Measurements from ENCODE around the gene USP6. TPM values are rescaled to one million over a fixed set of nuclear protein-coding genes. Genes with fewer than 3 reads are reported as not detected.

Gene USP6
- total RNA-seq, 4 donors from 2014 or later: under 0.01 to 3.9 TPM; not detected in 2

DNA sequence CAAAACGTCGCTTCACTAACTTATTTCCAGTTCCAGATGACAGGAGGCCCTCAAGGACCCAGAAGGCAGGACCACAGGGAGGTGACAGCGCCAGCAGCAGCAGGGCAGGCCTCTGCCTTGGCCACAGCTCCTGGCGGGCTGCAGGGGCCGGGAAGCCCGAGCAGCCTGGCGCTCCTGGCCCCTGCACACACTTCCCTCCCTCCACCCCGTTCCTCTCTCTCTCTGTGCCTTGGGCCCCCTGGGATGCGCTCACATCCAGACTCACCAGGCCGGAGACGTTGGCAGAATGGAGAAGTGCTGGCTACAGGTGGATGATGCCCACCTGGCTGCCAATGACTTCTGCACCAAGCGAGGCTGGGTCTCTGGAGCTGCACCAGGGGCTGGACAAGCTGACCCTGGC lies 63.2 kb downstream of the USP6 start:
- H3K27ac ChIP-seq: no peak overlapping the region
- whole genome bisulfite sequencing, 2 donors: 96 to 97% methylated on average over 12 of the region's 12 CpGs
- no peaks in the 10 kb centered on the region for H3K27me3 ChIP-seq
- H3K4me3 ChIP-seq: no peak overlapping the region
- no peaks in the 10 kb centered on the region for H3K4me1 ChIP-seq
- TF ChIP-seq EP300 (IDR thresholded peaks at IDR 0.05) (no peak), POLR2A (IDR thresholded peaks at IDR 0.05) (no peak), CTCF (IDR thresholded peaks at IDR 0.05) (no peak)
- H3K36me3 ChIP-seq: peaks cover 0 to 73% (median 0%) of the 10 kb centered on the region in 3 donors
- no peak for DNase-seq (ENCODE audit: low spot score in 2 of 2)
- H3K9me3 ChIP-seq: peaks cover 15 to 98% (median 49%) of the 10 kb centered on the region in 4 donors

- WGBS, 2 donors: 96 to 97% methylated on average over 10 of the region's 10 CpGs
- no peak for TF ChIP-seq EP300 (IDR thresholded peaks at IDR 0.05)
- Histone ChIP-seq H3K4me1 (no peaks in the 10 kb centered on the region), H3K27me3 (no peaks in the 10 kb centered on the region), H3K4me3 (no peak overlapping the region), H3K27ac (no peak overlapping the region), H3K9me3 (peaks cover 15 to 100% (median 59%) of the 10 kb centered on the region in 4 donors), H3K36me3 (peaks cover 0 to 80% (median under 1%) of the 10 kb centered on the region in 3 donors)
- no peak for DNase-seq (ENCODE audit: low spot score in 2 of 2)
Measured at GRCh38 chr17:5181509-5182305, 65.9 kb downstream of the USP6 start.

GRCh38 chr17:5182597-5183409 lies 67.0 kb downstream of the USP6 start:
- Histone ChIP-seq H3K36me3 (peaks cover 0 to 80% (median 6%) of the 10 kb centered on the region in 3 donors), H3K9me3 (peaks cover 15 to 100% (median 56%) of the 10 kb centered on the region in 4 donors), H3K4me1 (no peaks in the 10 kb centered on the region), H3K27me3 (no peaks in the 10 kb centered on the region), H3K4me3 (no peak overlapping the region), H3K27ac (no peak overlapping the region)
- no peak for DNase-seq (ENCODE audit: low spot score in 2 of 2)
- no peak for TF ChIP-seq CTCF (IDR thresholded peaks at IDR 0.05)
- TF ChIP-seq EP300 (IDR thresholded peaks at IDR 0.05): no peak
- no peak for TF ChIP-seq POLR2A (IDR thresholded peaks at IDR 0.05)
- 97 to 98% methylated on average over 6 of the region's 6 CpGs for WGBS, 2 donors

DNA sequence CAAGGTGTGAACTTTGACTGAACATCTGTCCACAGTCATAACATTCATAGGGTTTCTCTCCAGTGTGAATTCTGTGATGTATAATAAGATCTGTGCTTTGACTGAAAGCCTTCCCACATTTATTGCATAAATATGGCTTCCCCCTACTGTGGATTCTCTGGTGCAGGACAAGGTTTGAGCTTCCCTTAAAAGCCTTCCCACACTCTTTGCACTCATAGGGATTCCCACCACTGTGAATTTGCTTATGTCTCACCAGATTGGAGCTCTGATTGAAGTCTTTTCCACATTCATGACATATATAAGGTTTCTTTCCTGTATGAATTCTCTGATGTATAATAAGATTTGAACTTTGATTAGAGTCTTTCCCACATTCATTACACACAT lies 67.6 kb downstream of the USP6 start:
- H3K9me3 ChIP-seq: peaks cover 15 to 100% (median 56%) of the 10 kb centered on the region in 4 donors
- DNase-seq (ENCODE audit: low spot score in 2 of 2): no peak
- TF ChIP-seq POLR2A (IDR thresholded peaks at IDR 0.05): no peak
- no peak for TF ChIP-seq CTCF (IDR thresholded peaks at IDR 0.05)
- TF ChIP-seq EP300 (IDR thresholded peaks at IDR 0.05): no peak

GRCh38 chr17:5184288-5184687 lies 68.5 kb downstream of the USP6 start:
- Histone ChIP-seq H3K27me3 (no peaks in the 10 kb centered on the region), H3K36me3 (peaks cover 0 to 80% (median 6%) of the 10 kb centered on the region in 3 donors), H3K4me3 (no peak overlapping the region), H3K9me3 (peaks cover 15 to 100% (median 51%) of the 10 kb centered on the region in 4 donors), H3K27ac (no peak overlapping the region), H3K4me1 (no peaks in the 10 kb centered on the region)
- DNase-seq (ENCODE audit: low spot score in 2 of 2): no peak
- WGBS, 2 donors: 95 to 96% methylated on average over 2 of the region's 2 CpGs
- no peak for TF ChIP-seq EP300 (IDR thresholded peaks at IDR 0.05)
- no peak for TF ChIP-seq CTCF (IDR thresholded peaks at IDR 0.05)
- TF ChIP-seq POLR2A (IDR thresholded peaks at IDR 0.05): no peak

More for the DNA sequence above, 67.6 kb downstream of the USP6 start:
- H3K4me1 ChIP-seq: no peaks in the 10 kb centered on the region
- H3K27ac ChIP-seq: no peak overlapping the region
- H3K36me3 ChIP-seq: peaks cover 0 to 80% (median 6%) of the 10 kb centered on the region in 3 donors
- no peaks in the 10 kb centered on the region for H3K27me3 ChIP-seq
- H3K4me3 ChIP-seq: no peak overlapping the region

Data from tibial nerve (tissue), 4 donors.